Astrocyte (in vitro differentiated cells and primary cell): ENCODE results near the gene ACCSL.
A peak's percentile ranks its signal among the peaks of the same experiment; 100 is the strongest.

Source experiments
- CTCF ChIP-seq: IDR thresholded peaks from 2 replicates; pipeline ENCODE4 v1.5.1; 2011; ENCODE audit warnings: low read depth, mild to moderate bottlenecking, inconsistent platforms, low read length, moderate library complexity; ENCODE audit not compliant: insufficient read depth
- EZH2 ChIP-seq: IDR thresholded peaks from 2 replicates; pipeline ENCODE4 v1.6.1; 2012; ENCODE audit warnings: mild to moderate bottlenecking, low read length, inconsistent platforms; ENCODE audit not compliant: insufficient read depth

GRCh38 chr11:44036811-44037657 is 10.7 kb upstream of the ACCSL start:
- TF ChIP-seq CTCF (peak; percentile 91), EZH2 (no peak)
